Mucosa of rectum (tissue), 2 donors: ENCODE results near the gene ULBP3.

Experiments
- H3K27ac ChIP-seq, 2 donors: one replicate each; pipeline ENCODE4 v1.7.0; 2013; ENCODE audit warnings: inconsistent platforms in 2 of 2, low read depth in 2 of 2, low read length in 2 of 2
- H3K27me3 ChIP-seq, 2 donors: one replicate each; pipeline ENCODE4 v1.7.0; 2013; ENCODE audit warnings: low read length in 2 of 2; ENCODE audit not compliant: control insufficient read depth in 2 of 2, insufficient read depth in 2 of 2
- H3K36me3 ChIP-seq, 2 donors: one replicate each; pipeline ENCODE4 v1.7.0; 2013; ENCODE audit warnings: low read length in 2 of 2; ENCODE audit not compliant: control insufficient read depth in 2 of 2, insufficient read depth in 2 of 2
- H3K4me1 ChIP-seq, 2 donors: one replicate each; pipeline ENCODE4 v1.7.0; 2013; ENCODE audit warnings: low read length in 2 of 2, mild to moderate bottlenecking in 1 of 2; ENCODE audit not compliant: control insufficient read depth in 2 of 2, insufficient read depth in 2 of 2
- H3K4me3 ChIP-seq, 2 donors: one replicate each; pipeline ENCODE4 v1.7.0; 2013; ENCODE audit warnings: low read length in 2 of 2
- H3K9ac ChIP-seq, 2 donors: one replicate each; pipeline ENCODE4 v1.7.0; 2013; ENCODE audit warnings: low read length in 2 of 2, low read depth in 1 of 2, mild to moderate bottlenecking in 1 of 2
- H3K9me3 ChIP-seq, 2 donors: one replicate each; pipeline ENCODE4 v1.7.0; 2013; ENCODE audit warnings: low read length in 2 of 2; ENCODE audit not compliant: control insufficient read depth in 2 of 2
- donor health status: healthy.
- donor health status: Normal muscosa, but diverticular disease.

ULBP3 gene

DNA sequence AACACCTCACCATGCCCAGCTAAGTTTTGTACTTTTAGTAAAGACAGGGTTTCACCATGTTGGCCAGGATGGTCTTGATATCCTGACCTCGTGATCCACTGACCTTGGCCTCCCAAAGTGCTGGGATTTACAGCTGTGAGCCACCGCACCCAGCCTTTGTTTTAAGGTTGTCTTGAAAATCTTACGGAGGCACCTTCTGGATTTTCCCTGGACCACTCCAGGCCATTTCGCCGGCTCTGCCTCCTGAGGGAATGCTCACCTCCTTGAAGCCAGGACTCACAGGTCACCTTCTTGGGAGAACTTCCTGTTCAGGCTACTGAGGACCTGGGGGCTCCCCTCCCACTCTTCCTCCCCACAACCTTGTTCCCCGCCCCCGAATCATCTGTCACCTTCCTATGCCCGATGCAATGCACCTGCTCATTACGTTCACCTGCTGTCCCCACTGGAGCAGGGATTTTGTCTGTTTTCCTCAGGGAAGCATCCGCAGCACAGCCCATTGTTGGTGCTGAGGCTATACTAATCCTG, 24.2 kb downstream of the ULBP3 start:
- Histone ChIP-seq H3K4me1 (no peaks in the 10 kb centered on the region), H3K9me3 (no peaks in the 10 kb centered on the region), H3K4me3 (no peak overlapping the region), H3K9ac (no peak overlapping the region), H3K27ac (no peak overlapping the region), H3K36me3 (no peaks in the 10 kb centered on the region), H3K27me3 (peaks cover 11 to 15% of the 10 kb centered on the region in 2 donors)

DNA sequence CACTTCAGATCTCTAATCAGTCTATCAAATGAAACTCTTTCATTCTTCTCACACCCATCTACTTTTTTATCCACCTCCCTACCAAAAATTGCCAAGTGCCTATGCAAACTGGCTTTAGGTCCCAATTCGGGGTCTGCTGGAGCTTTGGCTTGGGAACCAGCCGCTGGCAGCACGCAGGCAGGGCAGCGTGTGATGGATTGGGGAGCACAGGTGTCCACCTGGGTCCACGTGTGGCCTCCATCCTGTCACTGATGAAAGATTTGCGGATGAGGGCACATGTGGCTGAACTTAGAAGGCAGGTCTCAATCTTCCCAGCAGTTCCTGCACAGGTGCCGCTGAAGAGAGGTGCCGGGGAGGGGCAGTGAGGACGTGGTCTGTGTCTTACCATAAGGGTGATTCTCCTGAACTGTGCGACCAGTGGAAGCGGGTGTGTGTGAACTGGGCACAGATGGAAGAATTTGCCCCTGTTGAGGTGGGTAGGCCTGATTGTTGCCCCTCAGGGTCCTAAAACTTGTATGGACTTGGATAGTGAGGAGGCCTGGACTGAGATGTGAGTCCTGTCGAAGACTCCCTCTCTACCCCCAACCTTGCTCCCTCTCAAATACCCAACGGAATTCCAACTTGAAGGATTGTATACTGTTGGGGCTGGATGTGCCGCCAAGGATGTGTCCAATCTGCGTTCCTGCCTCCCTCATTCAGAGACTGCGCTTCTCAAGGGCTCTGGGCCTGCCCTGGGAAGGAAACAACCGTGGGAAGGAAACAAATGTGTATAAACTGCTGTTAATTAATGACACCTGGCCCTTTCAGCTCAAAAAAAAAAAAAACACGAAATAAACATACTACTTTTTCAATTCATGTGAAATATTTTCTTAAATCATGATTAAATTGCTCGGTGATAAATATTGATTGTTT, 25.2 kb downstream of the ULBP3 start:
- Histone ChIP-seq H3K9ac (no peak overlapping the region), H3K4me3 (no peak overlapping the region), H3K27ac (no peak overlapping the region), H3K4me1 (no peaks in the 10 kb centered on the region), H3K9me3 (no peaks in the 10 kb centered on the region), H3K27me3 (peaks cover 19 to 22% of the 10 kb centered on the region in 2 donors), H3K36me3 (no peaks in the 10 kb centered on the region)

DNA sequence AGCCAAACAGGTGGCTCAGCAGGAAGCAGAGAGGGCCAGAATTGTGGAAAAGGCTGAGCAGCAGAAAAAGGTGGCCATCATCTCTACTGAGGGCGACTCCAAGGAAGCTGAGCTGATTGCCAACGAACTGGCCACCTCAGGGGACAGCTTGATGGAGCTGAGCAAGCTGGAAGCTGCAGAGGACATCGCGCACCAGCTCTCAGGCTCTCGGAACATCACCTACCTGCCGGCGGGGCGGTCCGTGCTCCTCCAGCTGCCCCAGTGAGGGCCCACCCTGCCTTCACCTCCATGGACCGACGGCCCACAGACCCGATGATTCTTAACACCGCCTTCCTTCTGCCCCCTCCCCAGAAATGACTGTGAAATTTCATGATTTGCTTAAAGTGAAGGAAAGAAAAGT, 25.8 kb downstream of the ULBP3 start:
- no peak overlapping the region for H3K9ac ChIP-seq
- no peaks in the 10 kb centered on the region for H3K9me3 ChIP-seq
- no peak overlapping the region for H3K27ac ChIP-seq
- H3K36me3 ChIP-seq = no peaks in the 10 kb centered on the region
- H3K4me1 ChIP-seq = no peaks in the 10 kb centered on the region
- peaks cover 26 to 28% of the 10 kb centered on the region in 2 donors for H3K27me3 ChIP-seq
- H3K4me3 ChIP-seq = no peak overlapping the region

DNA sequence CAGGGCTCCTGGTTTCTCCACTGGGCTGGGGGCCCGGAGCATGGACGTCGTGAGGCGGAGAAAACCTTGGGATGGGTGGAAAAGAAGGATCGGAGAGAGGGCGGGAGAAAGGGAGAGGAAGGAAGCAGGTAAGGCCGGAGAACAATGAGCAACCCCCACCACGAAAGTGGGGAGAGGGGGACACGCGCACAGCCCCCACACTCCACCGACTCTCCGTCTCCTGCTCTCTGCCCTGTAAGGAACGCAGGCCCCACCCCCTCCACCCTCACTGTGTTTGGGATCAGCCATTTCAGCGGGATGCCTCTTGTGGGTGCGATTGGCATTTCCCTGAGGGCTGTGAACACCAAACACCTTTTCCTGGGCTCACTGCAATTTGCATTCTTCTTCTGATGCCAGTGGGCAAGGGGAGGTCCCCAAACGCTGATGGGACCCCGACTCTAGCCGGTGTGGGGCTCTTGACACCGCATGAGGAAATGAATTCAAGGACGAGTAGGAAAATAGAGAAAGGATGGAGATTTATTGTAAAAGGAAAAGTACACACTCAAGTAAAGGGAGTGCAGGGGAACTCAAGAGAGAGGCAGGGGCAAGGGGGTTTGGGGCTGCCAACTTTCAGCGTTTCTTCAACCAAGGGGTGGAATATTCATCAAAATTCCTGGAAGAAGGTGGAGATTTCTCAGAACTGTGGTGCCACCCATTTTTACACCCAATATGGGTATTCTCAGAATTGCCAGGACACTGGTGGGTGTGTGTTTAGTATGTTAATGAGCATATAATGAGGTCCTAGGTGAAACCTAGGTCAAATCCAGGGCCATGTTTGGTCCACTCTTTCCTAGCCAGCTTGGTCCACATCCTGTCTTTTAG, 30.5 kb downstream of the ULBP3 start:
- H3K36me3 ChIP-seq = no peaks in the 10 kb centered on the region
- peaks cover 52 to 56% of the 10 kb centered on the region in 2 donors for H3K27me3 ChIP-seq
- no peak overlapping the region for H3K27ac ChIP-seq
- no peaks in the 10 kb centered on the region for H3K9me3 ChIP-seq
- H3K4me1 ChIP-seq = peaks cover 2 to 3% of the 10 kb centered on the region in 2 donors
- peak overlapping the region in 1 of 2 donors; percentile 1 for H3K4me3 ChIP-seq
- H3K9ac ChIP-seq = no peak overlapping the region

DNA sequence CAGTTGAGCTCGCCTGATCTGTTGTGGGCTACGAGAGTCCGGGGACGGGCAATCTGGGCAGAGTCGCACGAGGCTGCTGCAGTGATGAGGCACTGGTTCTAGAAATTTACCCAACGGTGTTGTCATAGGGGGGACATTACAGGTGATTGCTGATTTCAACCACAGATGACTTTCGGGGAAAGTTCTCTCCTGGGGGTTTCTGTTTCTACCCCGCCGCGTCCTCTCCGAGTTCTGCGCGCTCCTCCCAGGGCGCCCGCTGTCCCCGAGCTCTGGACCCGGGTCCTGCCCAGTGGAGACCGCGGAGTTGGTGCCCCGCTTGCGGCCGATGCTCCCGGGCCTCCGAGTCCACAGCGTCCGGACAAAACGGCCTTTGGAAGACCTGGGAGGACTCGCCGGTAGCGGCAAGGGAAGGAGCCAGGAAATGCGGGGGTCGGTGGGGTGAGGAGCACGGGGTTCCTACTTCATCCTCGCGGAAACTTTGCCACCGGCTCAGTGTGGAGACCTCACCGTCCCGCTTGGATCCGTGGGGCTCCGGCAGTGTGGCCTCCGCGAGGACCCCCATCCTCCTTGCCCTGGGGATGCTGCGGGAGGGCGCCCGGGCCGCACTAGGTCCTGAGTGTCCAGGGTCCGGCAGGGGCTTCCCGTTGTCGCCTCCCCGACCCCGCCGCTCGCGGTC, 31.3 kb downstream of the ULBP3 start:
- Histone ChIP-seq H3K9ac (no peak overlapping the region), H3K4me3 (peak overlapping the region in 1 of 2 donors; percentile 39), H3K36me3 (no peaks in the 10 kb centered on the region), H3K27me3 (peaks cover 59 to 64% of the 10 kb centered on the region in 2 donors), H3K4me1 (peaks cover 2 to 3% of the 10 kb centered on the region in 2 donors), H3K9me3 (no peaks in the 10 kb centered on the region), H3K27ac (no peak overlapping the region)

DNA sequence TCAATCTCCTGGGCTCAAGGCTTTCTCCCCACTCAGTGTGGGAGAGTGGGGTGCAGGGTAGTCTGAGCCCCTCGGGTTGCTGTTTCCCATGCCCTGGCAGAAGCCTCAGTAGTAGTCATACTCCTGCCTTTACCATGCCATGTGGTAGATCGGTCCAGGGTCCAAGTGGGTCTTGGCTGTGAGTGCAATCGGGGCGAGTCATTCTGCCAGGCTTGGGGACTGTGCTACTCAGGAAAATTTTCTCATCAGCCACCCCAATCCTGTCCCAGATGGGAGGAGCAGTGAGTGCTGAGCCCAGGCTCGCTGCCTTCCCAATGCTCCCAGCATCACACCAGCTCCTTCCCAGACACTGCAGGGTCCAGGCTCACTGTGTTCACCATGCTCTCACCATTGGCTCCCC, 32.8 kb downstream of the ULBP3 start:
- peaks cover 55 to 60% of the 10 kb centered on the region in 2 donors for H3K27me3 ChIP-seq

DNA sequence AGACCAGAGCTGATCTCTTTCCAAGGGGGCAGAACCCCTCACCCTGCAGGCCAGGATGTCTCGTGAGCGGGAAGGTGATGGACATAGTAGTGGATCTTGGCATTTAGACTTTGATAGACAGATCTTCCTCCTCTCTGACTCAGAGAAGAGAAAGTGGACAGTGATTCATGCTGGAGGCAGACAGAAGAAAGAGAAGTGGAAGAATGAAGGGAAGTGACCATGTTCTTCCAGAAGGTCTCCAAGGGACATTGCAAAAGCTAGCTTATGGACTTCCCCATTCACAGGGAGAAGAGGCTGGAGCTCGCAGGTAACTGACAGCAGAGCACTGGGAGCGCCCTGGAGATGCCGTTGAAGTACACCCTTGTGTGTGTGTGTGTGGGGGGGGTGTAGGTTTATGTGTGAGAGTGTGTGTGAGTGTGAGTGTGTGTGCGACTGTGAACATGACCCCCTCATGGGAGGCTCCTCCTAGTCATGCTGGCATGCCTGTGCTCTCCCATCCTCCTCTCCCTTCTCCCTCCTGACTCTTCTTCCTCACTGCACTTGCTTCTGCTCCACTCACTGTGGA, 35.6 kb downstream of the ULBP3 start:
- no peaks in the 10 kb centered on the region for H3K9me3 ChIP-seq
- H3K4me3 ChIP-seq = no peak overlapping the region
- H3K36me3 ChIP-seq = no peaks in the 10 kb centered on the region
- peaks cover 2 to 3% of the 10 kb centered on the region in 2 donors for H3K4me1 ChIP-seq
- H3K27ac ChIP-seq = no peak overlapping the region
- H3K27me3 ChIP-seq = peaks cover 40 to 45% of the 10 kb centered on the region in 2 donors
- H3K9ac ChIP-seq = no peak overlapping the region

More for the DNA sequence above, 32.8 kb downstream of the ULBP3 start:
- Histone ChIP-seq H3K4me1 (peaks cover 2 to 3% of the 10 kb centered on the region in 2 donors), H3K9me3 (no peaks in the 10 kb centered on the region), H3K4me3 (no peak overlapping the region), H3K27ac (no peak overlapping the region), H3K9ac (no peak overlapping the region), H3K36me3 (no peaks in the 10 kb centered on the region)

DNA sequence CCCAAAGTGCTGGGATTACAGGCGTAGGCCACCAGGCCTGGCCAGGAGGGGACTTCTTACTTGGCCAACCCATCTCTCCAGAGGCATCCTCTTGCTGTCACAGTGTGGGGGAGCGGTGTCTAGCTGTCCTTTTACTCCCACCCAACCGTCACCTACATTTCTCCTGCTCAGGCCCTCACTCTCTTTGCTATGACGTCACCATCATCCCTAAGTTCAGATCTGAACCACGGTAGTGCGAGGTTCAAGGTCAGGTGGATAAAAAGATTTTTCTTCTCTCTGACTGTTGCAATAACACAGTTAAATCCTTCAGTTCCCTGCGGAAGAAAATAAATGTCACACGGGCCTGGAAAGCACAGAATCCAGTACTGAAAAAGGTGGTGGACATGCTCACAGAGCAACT, 36.3 kb downstream of the ULBP3 start:
- Histone ChIP-seq H3K4me1 (peaks cover under 1% of the 10 kb centered on the region in 2 donors), H3K27me3 (peaks cover 34 to 40% of the 10 kb centered on the region in 2 donors), H3K27ac (no peak overlapping the region), H3K4me3 (no peak overlapping the region), H3K36me3 (no peaks in the 10 kb centered on the region), H3K9ac (no peak overlapping the region), H3K9me3 (no peaks in the 10 kb centered on the region)

DNA sequence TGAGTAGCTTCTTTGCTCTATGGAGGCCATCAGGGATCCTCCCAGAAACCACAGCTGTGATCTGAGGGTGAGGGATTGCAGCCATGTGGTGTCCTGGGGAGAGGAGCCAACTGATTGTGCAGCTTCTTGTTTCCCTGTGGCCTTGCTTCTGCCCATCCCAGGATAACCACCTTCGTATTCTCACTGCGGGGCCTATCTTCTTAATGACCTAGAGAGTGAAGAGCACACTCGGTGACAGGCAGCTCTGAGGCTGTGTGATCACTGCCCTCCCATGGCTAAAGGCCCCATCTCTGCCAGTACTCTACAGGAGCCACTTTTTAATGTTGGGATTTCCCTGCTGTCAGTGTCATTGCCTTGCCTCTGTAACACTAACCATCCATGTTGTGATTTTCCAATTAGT, 38.3 kb downstream of the ULBP3 start:
- H3K27me3 ChIP-seq = peaks cover 32 to 33% of the 10 kb centered on the region in 2 donors
- no peak overlapping the region for H3K4me3 ChIP-seq
- no peak overlapping the region for H3K27ac ChIP-seq
- no peaks in the 10 kb centered on the region for H3K9me3 ChIP-seq
- H3K36me3 ChIP-seq = no peaks in the 10 kb centered on the region
- no peak overlapping the region for H3K9ac ChIP-seq
- H3K4me1 ChIP-seq = peaks cover 5 to 9% of the 10 kb centered on the region in 2 donors
